ENCODE measurements around the gene ZNF552. TPM values are rescaled to one million over a fixed set of nuclear protein-coding genes. Genes with fewer than 3 reads are reported as not detected.
A peak's percentile ranks its signal among the peaks of the same experiment; 100 is the strongest.

Gene ZNF552
- total RNA-seq, 1 donor from 2014 or later, result 6.9 TPM

DNA sequence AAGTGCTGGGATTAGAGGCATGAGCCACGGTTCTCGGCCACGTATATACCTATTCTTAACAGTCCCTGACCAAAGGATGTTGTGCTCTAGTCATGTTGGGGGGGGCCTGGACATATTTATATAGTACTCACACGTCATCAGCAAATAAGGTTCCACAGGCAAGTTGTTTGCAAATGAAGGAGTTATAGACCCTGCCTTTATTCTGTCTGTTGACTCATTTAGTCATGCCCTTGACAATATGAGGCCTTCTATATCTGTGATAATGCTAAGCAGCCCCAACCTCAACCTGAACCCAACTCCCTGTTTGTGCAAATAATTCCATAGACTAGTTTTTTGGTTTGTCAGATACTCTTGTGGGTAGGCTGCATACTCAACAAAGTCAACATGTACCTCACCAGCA is 36.4 kb downstream of the ZNF552 start:
- no peaks in the 10 kb centered on the region for H3K27me3 ChIP-seq
- peaks cover 75 to 100% of the 10 kb centered on the region in 2 donors for H3K9me3 ChIP-seq
- peaks cover 55 to 87% of the 10 kb centered on the region in 2 donors for H3K36me3 ChIP-seq
- no peak overlapping the region for H3K4me3 ChIP-seq
- no peak for TF ChIP-seq CTCF (IDR thresholded peaks at IDR 0.05)
- no peak overlapping the region for H3K27ac ChIP-seq
- intact Hi-C loops (cut with DNase I), result no loop called here
- no peaks in the 10 kb centered on the region for H3K4me1 ChIP-seq
- DNase-seq (ENCODE audit: low spot score in 2 of 2), result no peak

DNA sequence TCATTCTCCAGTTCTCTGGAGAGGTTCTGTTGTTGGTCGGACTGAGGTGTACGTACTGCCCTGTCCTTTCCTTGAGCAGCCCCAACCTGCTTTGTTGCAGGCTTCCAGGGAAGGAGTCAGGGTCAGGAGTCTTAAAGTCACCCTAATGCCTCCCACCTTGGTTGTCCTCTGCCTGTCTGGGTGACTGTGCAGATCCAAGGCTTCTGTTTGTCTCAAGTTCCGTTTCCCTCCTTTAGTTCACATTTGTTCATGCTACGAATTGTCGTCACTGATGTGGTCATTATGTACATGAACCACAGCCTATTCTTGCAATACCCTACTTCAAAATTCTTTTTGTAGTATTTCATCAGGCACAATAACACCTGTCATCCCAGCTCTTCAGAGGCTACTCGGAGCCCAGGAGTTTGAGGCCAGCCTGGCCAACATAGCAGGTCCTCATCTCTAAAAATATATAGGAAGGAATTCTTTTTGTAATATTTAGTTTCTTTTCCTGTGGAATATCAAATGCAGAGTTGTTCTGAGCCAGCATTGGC is 37.9 kb downstream of the ZNF552 start:
- intact Hi-C loops (cut with DNase I), result no loop called here
- no peak for DNase-seq (ENCODE audit: low spot score in 2 of 2)
- H3K9me3 ChIP-seq, result peaks cover 75 to 100% of the 10 kb centered on the region in 2 donors
- peaks cover 59 to 98% of the 10 kb centered on the region in 2 donors for H3K36me3 ChIP-seq
- H3K4me1 ChIP-seq, result no peaks in the 10 kb centered on the region
- TF ChIP-seq CTCF (IDR thresholded peaks at IDR 0.05), result no peak
- no peak overlapping the region for H3K27ac ChIP-seq
- H3K27me3 ChIP-seq, result no peaks in the 10 kb centered on the region
- no peak overlapping the region for H3K4me3 ChIP-seq

- peaks cover 65 to 99% of the 10 kb centered on the region in 2 donors for H3K9me3 ChIP-seq
- no peak for DNase-seq (ENCODE audit: low spot score in 2 of 2)
- no peaks in the 10 kb centered on the region for H3K4me1 ChIP-seq
- no peak for TF ChIP-seq CTCF (IDR thresholded peaks at IDR 0.05)
- no peak overlapping the region for H3K27ac ChIP-seq
- H3K27me3 ChIP-seq, result no peaks in the 10 kb centered on the region
- no peak overlapping the region for H3K4me3 ChIP-seq
- intact Hi-C loops (cut with DNase I), result no loop called here
- peaks cover 38 to 76% of the 10 kb centered on the region in 2 donors for H3K36me3 ChIP-seq
These were observed 41.2 kb downstream of the ZNF552 start for GRCh38 chr19:57773488-57773887.

DNA sequence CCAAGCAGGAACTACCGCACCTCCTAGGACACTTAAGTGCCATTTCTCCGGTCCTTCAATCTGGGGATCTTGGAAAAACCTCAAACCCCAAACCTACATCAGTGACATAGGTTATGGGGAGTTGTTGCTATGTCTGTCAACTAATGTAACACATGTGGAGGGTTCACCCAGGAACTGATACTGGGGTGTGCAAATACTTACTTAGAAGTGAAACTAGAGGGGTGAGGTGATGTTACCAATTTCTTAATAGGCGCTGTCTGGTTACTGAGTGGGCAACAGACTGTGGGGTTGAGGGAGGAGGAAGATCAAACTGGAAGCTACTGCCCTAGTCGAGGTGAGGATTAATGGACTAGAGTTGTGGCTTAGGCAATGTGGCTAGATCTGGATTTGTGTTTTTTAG is 43.3 kb downstream of the ZNF552 start:
- DNase-seq (ENCODE audit: low spot score in 2 of 2), result no peak
- H3K27me3 ChIP-seq, result no peaks in the 10 kb centered on the region
- peaks cover 21 to 55% of the 10 kb centered on the region in 2 donors for H3K36me3 ChIP-seq
- intact Hi-C loops (cut with DNase I), result no loop called here
- H3K4me3 ChIP-seq, result peak overlapping the region in 1 of 2 donors; percentile 6
- no peaks in the 10 kb centered on the region for H3K4me1 ChIP-seq
- TF ChIP-seq CTCF (IDR thresholded peaks at IDR 0.05), result no peak
- peaks cover 51 to 99% of the 10 kb centered on the region in 2 donors for H3K9me3 ChIP-seq
- no peak overlapping the region for H3K27ac ChIP-seq

DNA sequence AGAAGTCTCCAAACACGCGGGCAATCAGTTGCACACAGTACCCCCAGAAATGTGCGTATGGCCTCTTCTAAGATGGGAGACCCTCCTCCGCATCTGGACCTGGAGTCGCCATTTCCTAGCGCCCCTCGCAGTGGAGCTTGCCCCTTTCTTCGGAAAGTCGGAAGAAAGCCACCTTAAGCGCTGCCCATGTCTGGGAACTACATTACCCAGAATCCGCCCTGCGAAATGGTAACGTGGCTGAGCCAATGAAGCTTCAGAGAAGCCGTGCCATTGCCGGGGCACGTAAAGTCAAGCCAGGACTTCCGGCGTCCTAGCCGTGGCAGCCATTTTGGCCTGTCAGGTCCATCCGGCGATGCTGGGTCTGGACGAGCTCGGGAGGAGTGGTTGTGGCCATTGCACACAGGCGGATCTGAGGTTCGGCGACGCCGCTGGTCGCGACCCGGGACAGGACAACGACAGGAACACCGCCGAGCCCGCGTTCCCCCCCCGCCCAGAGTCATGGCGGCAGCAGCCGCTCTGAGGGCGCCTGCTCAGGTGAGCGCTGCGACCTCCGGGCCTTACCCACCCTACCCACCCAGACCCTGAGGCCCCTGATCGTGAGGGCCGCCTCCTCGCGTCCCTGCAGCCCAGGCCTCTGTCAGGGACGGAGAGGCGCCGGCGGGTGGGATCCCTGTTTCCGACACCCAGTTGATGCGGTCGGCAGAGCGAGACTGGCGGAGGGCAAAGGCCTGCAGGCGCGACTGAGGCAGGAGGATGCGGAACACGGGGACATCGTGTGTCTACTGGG is 45.2 kb downstream of the ZNF552 start, which contains the start of gene ZNF586:
Gene ZNF586, plus strand, starts transcription at position 332 of the 787 bp plus-strand sequence. Its CDS starts 167 bp downstream, at position 499.
- Histone ChIP-seq H3K27me3 (no peaks in the 10 kb centered on the region), H3K36me3 (peaks cover 11 to 40% of the 10 kb centered on the region in 2 donors), H3K27ac (peak within 1 kb of the TSS; percentile 50 to 76), H3K4me1 (no peaks in the 10 kb centered on the region), H3K9me3 (peaks cover 47 to 99% of the 10 kb centered on the region in 2 donors), H3K4me3 (peak within 1 kb of the TSS; percentile 78)
- intact Hi-C loops (cut with DNase I), result no loop called here
- no peak for TF ChIP-seq CTCF (IDR thresholded peaks at IDR 0.05)
- DNase-seq (ENCODE audit: low spot score in 2 of 2), result peak; percentile 62 to 88
